Endothelial cell of umbilical vein (primary cell): ENCODE data around the gene TUT7.

ENCODE experiments used
- CTCF ChIP-seq, 2 donors: IDR thresholded peaks; 1 replicate in 1 of 2; 2 replicates in 1 of 2; pipeline ENCODE4 v1.5.1; 2011; ENCODE audit warnings: low read length in 2 of 2, mild to moderate bottlenecking in 2 of 2, moderate library complexity in 2 of 2, control low read depth in 1 of 2, inconsistent platforms in 1 of 2, low read depth in 1 of 2; ENCODE audit not compliant: insufficient read depth in 1 of 2; ENCODE audit errors: extremely low read depth in 1 of 2
- EZH2 ChIP-seq: IDR thresholded peaks from 2 replicates; pipeline ENCODE4 v1.6.1; 2012; ENCODE audit warnings: borderline replicate concordance, low read depth, mild to moderate bottlenecking, moderate library complexity, low read length, inconsistent platforms; ENCODE audit not compliant: severe bottlenecking
- MYC ChIP-seq: IDR thresholded peaks from one replicate; pipeline ENCODE4 v1.6.1; 2011; ENCODE audit warnings: mild to moderate bottlenecking, low read depth, low read length

- TF ChIP-seq CTCF (IDR thresholded peaks at IDR 0.05; ENCODE audit: extremely low read depth in 1 of 2, insufficient read depth in 1 of 2, low read depth in 1 of 2, low read length in 2 of 2), result no peak
- TF ChIP-seq MYC, result no peak
- no peak for TF ChIP-seq EZH2
Measured at GRCh38 chr9:86354011-86354817, at the start of gene TUT7.
